Astrocyte (in vitro differentiated cells and primary cell): ENCODE results near the gene CLINT1. TPM values are rescaled to one million over a fixed set of nuclear protein-coding genes. Genes with fewer than 3 reads are reported as not detected.

ENCODE experiments used
- DNase-seq: peaks from one replicate; pipeline ENCODE4 v3.0.0-alpha.2; 2010; ENCODE audit warnings: low read depth
- FAIRE-seq: peaks from 2 replicates; lab custom pipeline; 2011; peaks lifted over from hg19 to GRCh38; lab: Jason Lieb, UNC
- H2AFZ ChIP-seq: 2 replicates; pipeline ENCODE4 v1.6.0; 2012; ENCODE audit warnings: low read depth, low read length, inconsistent platforms
- H3K27ac ChIP-seq: 2 replicates; pipeline ENCODE4 v1.5.1; 2011; ENCODE audit warnings: low read depth, low read length, inconsistent platforms
- H3K27me3 ChIP-seq: 2 replicates; pipeline ENCODE4 v1.6.0; 2011; ENCODE audit warnings: low read length, inconsistent platforms; ENCODE audit not compliant: insufficient read depth
- H3K36me3 ChIP-seq: 2 replicates; pipeline ENCODE4 v1.5.1; 2011; ENCODE audit warnings: low read length, inconsistent platforms; ENCODE audit not compliant: insufficient read depth
- H3K4me1 ChIP-seq: 2 replicates; pipeline ENCODE4 v1.5.1; 2011; ENCODE audit warnings: low read length, inconsistent platforms; ENCODE audit not compliant: insufficient read depth
- H3K4me2 ChIP-seq: 2 replicates; pipeline ENCODE4 v1.6.0; 2012; ENCODE audit warnings: low read length, inconsistent platforms
- H3K4me3 ChIP-seq: 2 replicates; pipeline ENCODE4 v1.5.1; 2011; ENCODE audit warnings: low read depth, mild to moderate bottlenecking, low read length, inconsistent platforms; ENCODE audit not compliant: insufficient read depth
- H3K79me2 ChIP-seq: 2 replicates; pipeline ENCODE4 v1.6.0; 2012; ENCODE audit warnings: mild to moderate bottlenecking, low read length, inconsistent platforms; ENCODE audit not compliant: insufficient read depth
- H3K9ac ChIP-seq: 2 replicates; pipeline ENCODE4 v1.6.0; 2012; ENCODE audit warnings: mild to moderate bottlenecking, low read length, inconsistent platforms
- H3K9me3 ChIP-seq: 2 replicates; pipeline ENCODE4 v1.5.1; 2012; ENCODE audit warnings: low read depth, mild to moderate bottlenecking, low read length, inconsistent platforms; ENCODE audit not compliant: insufficient read depth
- H4K20me1 ChIP-seq: 2 replicates; pipeline ENCODE4 v1.6.0; 2012; ENCODE audit warnings: low read length, inconsistent platforms; ENCODE audit not compliant: insufficient read depth
- H3K27ac Mint-ChIP-seq: one replicate; pipeline ENCODE4 v1.8.0; 2021; ENCODE audit warnings: mild to moderate bottlenecking, mixed read lengths; ENCODE audit not compliant: unreplicated experiment
- H3K27me3 Mint-ChIP-seq: one replicate; pipeline ENCODE4 v1.8.0; 2021; ENCODE audit warnings: low read depth, mixed read lengths; ENCODE audit not compliant: unreplicated experiment
- H3K36me3 Mint-ChIP-seq: one replicate; pipeline ENCODE4 v1.8.0; 2021; ENCODE audit warnings: low read depth, mixed read lengths; ENCODE audit not compliant: unreplicated experiment
- H3K4me1 Mint-ChIP-seq: one replicate; pipeline ENCODE4 v1.8.0; 2021; ENCODE audit warnings: low read depth, mixed read lengths; ENCODE audit not compliant: unreplicated experiment
- H3K4me3 Mint-ChIP-seq: one replicate; pipeline ENCODE4 v1.8.0; 2021; ENCODE audit warnings: mild to moderate bottlenecking, moderate library complexity, mixed read lengths; ENCODE audit not compliant: unreplicated experiment
- H3K9me3 Mint-ChIP-seq: one replicate; pipeline ENCODE4 v1.8.0; 2021; ENCODE audit warnings: mild to moderate bottlenecking, mixed read lengths; ENCODE audit not compliant: unreplicated experiment
- EZH2 ChIP-seq: IDR thresholded peaks from 2 replicates; pipeline ENCODE4 v1.6.1; 2012; ENCODE audit warnings: mild to moderate bottlenecking, low read length, inconsistent platforms; ENCODE audit not compliant: insufficient read depth
- total RNA-seq: library from RNA; stranded (reverse); gene quantifications from 2 replicates; pipeline ENCODE4 v1.2.1, GENCODE V29; 2021
- TF ChIP-seq, protein P1 (sequence below): IDR thresholded peaks from 2 replicates; pipeline ENCODE4 v1.5.1; 2011; ENCODE audit warnings: low read depth, mild to moderate bottlenecking, inconsistent platforms, low read length, moderate library complexity; ENCODE audit not compliant: insufficient read depth

The CLINT1 gene
- total RNA-seq, 1 donor from 2014 or later, result 100 TPM

DNA sequence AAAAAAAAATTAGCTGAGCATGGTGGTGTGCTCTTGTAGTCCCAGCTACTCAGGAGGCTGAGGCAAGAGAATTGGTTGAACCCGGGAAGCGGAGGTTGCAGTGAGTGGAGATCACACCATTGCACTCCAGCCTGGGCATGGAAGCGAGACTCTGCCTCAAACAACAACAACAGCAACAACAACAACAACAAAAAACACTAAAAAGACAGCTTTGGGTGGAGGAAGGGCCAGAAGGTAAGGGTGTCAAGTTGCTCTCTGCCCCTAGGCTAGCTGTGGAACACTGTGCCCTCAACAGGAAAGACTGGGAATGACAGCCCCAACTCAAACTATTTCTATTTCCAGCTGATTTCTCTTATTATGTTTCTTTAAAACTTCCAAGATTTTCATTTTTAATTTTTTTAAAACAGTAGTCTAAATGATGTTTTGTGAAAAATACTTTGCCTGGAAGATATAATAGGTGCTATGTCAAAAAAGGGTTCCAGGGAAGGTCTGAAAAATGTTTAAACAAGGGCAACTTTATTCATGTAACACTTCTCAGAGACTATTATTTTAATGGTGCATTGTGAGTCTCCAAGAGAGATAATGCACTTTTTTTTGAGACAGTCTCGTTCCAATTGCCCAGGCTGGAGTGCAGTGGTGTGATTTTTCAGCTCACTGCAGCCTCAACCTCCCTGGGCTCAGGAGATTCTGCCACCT lies 29.9 kb downstream of the CLINT1 start:
- Histone ChIP-seq H3K27me3 (no peaks in the 10 kb centered on the region), H3K4me3 (no peak overlapping the region), H4K20me1 (peaks cover 97% of the 10 kb centered on the region), H3K79me2 (peaks cover 94% of the 10 kb centered on the region), H3K4me2 (no peak overlapping the region), H3K9ac (no peak overlapping the region), H3K9me3 (no peaks in the 10 kb centered on the region), H2AFZ (no peak overlapping the region), H3K27ac (no peak overlapping the region), H3K36me3 (peaks cover 2% of the 10 kb centered on the region), H3K4me1 (peaks cover 8% of the 10 kb centered on the region)
- FAIRE-seq, result no peak
- Mint-ChIP-seq H3K27ac (no peak overlapping the region), H3K27me3 (no peaks in the 10 kb centered on the region), H3K4me1 (peaks cover 5% of the 10 kb centered on the region), H3K4me3 (peak overlapping the region; percentile 37), H3K9me3 (no peaks in the 10 kb centered on the region), H3K36me3 (no peaks in the 10 kb centered on the region)
- TF ChIP-seq, protein P1, sequence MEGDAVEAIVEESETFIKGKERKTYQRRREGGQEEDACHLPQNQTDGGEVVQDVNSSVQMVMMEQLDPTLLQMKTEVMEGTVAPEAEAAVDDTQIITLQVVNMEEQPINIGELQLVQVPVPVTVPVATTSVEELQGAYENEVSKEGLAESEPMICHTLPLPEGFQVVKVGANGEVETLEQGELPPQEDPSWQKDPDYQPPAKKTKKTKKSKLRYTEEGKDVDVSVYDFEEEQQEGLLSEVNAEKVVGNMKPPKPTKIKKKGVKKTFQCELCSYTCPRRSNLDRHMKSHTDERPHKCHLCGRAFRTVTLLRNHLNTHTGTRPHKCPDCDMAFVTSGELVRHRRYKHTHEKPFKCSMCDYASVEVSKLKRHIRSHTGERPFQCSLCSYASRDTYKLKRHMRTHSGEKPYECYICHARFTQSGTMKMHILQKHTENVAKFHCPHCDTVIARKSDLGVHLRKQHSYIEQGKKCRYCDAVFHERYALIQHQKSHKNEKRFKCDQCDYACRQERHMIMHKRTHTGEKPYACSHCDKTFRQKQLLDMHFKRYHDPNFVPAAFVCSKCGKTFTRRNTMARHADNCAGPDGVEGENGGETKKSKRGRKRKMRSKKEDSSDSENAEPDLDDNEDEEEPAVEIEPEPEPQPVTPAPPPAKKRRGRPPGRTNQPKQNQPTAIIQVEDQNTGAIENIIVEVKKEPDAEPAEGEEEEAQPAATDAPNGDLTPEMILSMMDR, result peak; percentile 22
- no peak for TF ChIP-seq EZH2
- DNase-seq, result no peak

DNA sequence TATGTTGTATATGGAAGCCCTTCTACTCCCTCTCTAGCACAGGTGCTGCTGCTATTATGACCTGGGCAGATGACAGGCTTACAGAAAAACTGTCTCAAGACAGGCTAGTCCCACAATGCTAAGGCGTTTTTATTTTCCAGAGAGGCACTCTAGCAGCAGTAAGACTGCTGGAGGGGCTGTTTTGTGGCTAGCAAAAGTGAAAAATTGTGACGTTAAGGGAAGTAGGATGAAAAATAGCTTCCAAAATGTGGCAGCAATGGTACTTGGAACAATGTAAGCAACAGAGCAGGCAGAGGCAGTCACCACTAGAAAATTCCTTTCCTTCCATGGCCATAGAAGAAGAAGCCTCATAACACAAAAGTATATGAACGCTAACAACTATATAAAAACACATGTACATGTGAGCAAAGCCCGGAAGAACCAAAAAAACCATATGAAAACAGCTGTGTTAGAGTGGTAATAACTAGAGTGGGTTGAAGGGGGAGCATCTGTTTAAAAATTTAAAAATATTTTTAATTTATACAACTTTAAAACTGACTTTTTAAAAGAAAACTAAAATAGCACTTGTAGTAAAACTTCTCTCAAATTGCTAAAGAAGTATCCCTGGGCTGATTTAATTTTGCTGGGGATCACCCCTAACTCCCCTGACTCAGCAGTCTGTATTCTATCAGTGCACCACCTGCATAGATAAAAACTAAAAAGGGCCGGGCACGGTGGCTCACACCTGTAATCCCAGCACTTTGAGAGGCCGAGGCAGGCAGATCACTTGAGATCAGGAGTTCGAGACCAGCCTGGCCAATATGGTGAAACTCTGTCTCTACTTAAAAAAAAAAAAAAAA lies 30.6 kb downstream of the CLINT1 start:
- H2AFZ ChIP-seq, result no peak overlapping the region
- H3K27me3 ChIP-seq, result no peaks in the 10 kb centered on the region
- H3K4me2 ChIP-seq, result no peak overlapping the region
- Mint-ChIP-seq H3K9me3 (no peaks in the 10 kb centered on the region), H3K36me3 (no peaks in the 10 kb centered on the region), H3K27ac (no peak overlapping the region), H3K27me3 (no peaks in the 10 kb centered on the region), H3K4me3 (no peak overlapping the region), H3K4me1 (peaks cover 5% of the 10 kb centered on the region)
- no peaks in the 10 kb centered on the region for H3K9me3 ChIP-seq
- H3K4me3 ChIP-seq, result no peak overlapping the region
- H4K20me1 ChIP-seq, result peaks cover 95% of the 10 kb centered on the region
- H3K79me2 ChIP-seq, result peaks cover 94% of the 10 kb centered on the region
- FAIRE-seq (no peak), DNase-seq (peak; percentile 15)
- H3K4me1 ChIP-seq, result peaks cover 8% of the 10 kb centered on the region
- TF ChIP-seq, protein P1, result no peak
- TF ChIP-seq EZH2, result no peak
- peaks cover 2% of the 10 kb centered on the region for H3K36me3 ChIP-seq
- no peak overlapping the region for H3K9ac ChIP-seq
- no peak overlapping the region for H3K27ac ChIP-seq

DNA sequence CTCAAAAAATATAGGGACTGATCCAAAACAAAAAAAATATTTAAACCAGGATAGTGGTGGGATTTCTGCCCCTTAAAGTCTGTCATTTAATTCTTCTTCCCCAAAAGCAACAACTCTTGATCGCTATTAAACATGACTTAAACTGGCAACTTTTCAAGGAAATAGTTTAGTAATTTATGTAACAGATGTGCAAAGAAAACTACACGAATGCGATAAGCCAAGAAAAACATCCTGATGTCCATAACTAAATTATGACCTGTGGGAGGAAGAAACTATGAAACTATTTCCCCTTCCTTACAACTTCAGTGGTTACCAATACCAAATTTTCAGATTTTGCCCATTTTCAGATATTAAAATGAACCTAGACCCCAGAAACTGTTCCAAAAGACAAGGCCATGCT lies 31.5 kb downstream of the CLINT1 start:
- Histone ChIP-seq H3K27me3 (no peaks in the 10 kb centered on the region), H2AFZ (no peak overlapping the region), H3K4me1 (peaks cover 8% of the 10 kb centered on the region), H3K36me3 (peaks cover 2% of the 10 kb centered on the region), H3K9me3 (no peaks in the 10 kb centered on the region), H3K27ac (no peak overlapping the region), H3K4me2 (no peak overlapping the region), H3K9ac (no peak overlapping the region), H3K4me3 (no peak overlapping the region), H4K20me1 (peaks cover 95% of the 10 kb centered on the region), H3K79me2 (peaks cover 94% of the 10 kb centered on the region)
- Mint-ChIP-seq H3K9me3 (no peaks in the 10 kb centered on the region), H3K27ac (no peak overlapping the region), H3K27me3 (no peaks in the 10 kb centered on the region), H3K4me1 (peaks cover 9% of the 10 kb centered on the region), H3K4me3 (no peak overlapping the region), H3K36me3 (no peaks in the 10 kb centered on the region)
- DNase-seq (peak; percentile 39), FAIRE-seq (no peak)
- TF ChIP-seq, protein P1, result no peak
- no peak for TF ChIP-seq EZH2
